GM11168 (cell line): ENCODE measurements around the gene TLK2.

Source experiments
- in situ Hi-C: fragments of 300-500 bp; cut with MboI; formaldehyde crosslinking; loops from one replicate; pipeline ENCODE4 v1.12.0; 2022; ENCODE audit warnings: low sequenced_read_pairs; ENCODE audit not compliant: unreplicated experiment

The TLK2 gene

DNA sequence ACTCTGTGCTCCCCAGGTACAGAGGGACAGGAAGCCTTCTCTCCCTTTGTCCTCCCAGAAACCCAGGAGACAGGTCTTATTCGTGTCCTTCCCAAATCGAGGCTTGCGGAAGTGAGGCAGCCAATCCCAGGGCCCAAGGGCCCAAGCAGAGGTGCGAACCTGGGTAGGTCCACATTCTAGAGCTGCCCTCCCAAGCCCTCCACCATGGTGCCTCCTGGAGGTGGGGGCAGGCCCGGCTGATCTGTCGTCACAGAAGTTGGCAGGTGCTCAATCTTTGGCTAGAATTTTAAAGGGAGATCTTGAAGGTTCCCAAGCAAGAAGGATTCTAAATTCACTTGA lies 170.3 kb downstream of the TLK2 start:
- in situ Hi-C loops = no loop called here

DNA sequence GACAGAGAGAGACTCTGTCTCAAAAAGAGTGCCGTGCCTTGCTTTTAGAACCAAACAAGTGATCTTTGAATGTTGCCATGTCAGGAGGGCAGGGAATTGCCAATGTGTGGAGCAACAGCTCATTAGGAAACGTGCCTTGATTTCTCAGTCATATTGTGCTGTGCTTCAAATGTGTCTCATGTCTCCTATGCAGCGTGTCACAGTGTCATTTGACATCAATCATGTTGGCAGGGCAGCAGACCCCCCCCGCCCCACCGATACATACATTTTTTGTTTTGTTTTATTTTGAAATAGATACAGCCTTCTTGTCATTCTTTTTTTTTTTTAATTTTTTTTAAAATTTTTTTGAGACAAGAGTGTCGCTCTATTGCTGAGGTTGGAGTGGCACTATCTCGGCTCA lies 170.9 kb downstream of the TLK2 start:
- in situ Hi-C loops = no loop called here

DNA sequence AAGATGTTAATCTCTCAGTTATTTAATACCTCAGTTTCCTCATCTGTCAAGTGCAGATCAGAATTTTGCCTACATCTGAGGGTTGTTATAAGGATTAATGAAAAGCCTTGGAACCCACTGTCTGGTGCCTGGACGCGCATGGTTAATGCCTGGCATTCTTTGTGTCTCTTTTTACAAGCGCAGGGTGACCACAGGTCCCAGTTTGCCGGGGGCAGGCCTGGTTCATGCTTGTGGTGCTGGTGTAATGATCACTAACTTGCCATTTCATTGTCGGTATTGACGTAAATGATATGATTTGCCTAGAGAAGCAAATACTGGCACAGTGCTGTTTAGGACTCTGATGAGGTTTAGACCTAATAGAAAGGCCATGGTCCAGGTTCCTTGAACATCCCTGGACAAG lies 172.0 kb downstream of the TLK2 start:
- in situ Hi-C loops = no loop called here

DNA sequence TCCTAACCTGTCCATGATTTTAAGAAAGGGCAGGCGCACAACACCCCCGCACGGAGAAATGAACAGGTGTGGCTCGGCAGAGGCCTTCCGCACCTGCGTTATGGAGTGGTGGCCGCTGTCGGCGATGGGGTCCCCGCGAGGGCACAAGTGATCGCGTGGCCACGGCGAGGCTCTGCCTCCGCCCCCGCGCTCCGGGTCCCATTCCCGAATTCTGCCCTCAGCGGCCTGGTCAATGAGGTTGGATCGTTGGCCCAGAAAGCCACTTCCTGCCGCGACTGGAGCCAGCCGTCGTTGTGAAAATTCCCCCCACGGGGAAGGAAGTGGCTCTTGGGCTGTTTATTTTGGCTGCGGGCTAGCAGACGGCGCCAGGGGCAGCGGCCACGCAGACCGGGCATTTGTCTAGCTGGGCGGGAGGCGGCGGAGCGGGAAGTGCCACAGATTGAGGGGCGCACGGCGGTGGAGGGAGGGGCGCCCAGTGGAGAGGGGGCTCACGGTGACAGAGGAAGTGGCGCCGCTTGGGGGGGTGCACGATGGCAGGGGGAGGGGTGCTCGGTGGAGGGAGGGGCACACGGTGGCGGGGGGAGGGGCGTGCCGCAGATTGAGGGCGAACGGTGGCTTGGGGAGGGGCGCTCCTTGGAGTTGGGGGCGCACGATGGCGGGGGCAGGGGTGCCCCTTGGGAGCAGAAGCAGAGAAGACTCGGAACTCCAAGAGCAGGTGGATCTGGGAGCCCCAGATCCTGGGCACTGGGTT lies 173.8 kb downstream of the TLK2 start:
- in situ Hi-C loops = no loop called here

DNA sequence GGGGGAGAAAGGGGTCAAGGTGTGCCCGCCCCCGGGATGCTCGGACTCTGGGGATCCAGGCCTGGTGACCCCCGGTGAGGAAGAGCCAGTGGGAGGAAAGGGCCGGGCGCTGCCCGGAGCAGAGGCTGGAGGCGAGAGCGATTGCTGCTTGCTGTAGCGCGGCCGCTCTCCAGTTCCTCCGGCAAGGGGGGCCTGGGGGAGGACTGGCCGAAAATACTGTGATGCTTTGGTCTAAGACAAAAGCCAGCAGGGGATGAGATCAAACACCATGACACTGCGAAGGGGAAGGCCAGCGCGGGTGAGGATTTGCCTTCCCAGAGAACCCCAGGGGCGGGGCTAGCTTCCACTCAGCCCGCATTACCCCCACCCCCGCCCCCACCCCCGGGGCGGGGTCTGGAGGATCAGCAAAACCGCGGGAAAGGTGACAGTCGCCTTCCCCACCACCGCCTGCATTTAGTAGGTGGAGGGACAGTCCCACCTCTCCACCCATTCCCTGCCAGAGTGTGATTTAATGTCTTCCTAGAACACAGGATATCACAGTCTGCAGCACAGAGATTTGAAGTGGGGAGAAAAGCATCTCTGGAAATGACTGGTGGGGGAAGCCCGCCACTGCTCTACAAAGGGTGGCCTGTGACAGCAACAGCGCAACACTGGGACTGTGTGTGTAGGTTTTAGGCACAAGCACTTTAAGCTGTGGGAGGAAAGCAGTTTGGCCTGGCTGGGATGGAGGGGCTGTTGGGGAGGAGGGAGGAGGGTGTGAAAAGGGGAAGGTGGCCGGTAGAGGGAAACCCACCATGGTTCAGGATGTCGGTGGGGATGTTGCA lies 174.6 kb downstream of the TLK2 start:
- in situ Hi-C loops = no loop called here

DNA sequence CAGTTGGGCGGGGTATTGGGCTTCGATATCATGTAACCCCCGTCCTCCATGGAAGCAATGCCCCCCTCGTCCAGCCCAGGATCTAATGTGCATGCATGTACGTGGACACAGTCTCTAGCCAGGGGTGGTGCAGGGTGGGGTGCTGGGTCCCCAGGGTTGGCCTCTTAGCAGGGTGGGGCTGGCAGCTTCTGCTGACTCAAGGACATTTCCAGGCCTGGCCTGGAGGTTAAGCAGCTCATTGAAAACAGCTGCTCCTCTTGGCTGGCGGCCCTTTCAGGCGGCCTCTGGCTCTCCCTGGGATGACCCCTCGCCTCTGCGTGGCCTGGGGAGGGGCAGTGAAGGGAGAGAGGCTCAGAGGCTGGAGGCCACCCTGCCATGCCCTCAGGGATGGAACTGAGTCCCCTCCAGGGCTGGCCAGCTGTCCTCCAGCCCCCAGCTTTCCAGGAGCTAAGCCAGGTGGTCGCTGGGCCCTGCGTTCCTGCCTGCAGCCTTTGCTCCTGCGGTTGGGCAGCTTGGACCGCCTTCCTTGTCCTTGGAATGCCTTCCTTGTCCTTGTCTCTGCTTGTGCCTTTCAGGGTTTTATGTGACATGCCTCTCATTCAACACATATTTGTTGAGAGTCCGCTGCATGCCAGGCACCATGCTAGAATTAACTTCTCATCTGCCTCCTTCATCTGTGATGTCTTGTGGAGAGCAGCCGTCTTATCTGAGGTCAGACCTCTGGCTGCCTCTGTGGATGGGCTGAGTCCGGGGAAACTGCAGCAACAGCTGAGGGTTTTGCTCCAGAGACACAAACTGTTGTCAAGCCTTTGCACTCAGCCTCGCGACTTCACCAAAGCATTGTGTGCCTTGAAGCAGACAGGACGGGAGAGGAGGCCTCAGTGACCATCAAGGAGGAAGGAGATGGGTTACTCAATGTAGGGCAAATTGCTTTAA lies 175.5 kb downstream of the TLK2 start:
- in situ Hi-C loops = no loop called here

DNA sequence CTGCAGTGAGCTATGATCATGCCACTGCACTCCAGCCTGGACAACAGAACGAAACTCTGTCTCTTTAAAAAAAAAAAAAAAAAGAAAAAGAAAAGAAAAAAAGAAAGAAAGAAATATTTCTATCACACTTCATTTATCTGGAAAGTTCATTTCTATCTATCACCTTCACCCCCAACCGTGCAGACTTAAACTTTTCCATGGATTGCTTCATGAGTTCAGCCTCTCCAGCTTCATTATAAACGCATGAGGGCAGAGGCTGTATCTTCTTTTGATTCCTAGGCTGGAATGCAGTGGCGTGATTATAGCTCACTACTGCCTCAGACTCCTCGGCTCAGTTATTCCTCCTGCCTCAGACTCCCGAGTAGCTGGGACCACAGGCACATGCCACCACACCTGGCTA lies 177.0 kb downstream of the TLK2 start:
- in situ Hi-C loops = no loop called here

DNA sequence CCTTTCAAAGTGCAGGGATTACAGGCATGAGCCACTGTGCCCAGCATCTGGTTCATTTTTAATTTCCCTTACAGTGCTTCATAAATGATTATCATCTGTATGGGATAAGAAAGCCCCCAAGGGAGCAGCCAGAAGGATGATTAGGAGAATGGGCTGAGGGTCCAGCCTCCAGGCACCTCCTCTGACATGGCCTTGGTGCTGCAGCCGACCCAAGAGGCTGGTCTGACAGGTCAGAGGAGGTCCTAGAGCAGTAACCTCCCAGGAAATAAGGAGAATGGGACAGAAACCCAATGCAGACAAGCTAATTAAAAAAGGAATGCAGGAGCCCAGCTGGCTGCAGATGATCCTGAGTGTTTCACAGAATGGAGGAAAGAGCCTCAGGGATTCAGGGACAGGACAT lies 177.8 kb downstream of the TLK2 start:
- in situ Hi-C loops = no loop called here

DNA sequence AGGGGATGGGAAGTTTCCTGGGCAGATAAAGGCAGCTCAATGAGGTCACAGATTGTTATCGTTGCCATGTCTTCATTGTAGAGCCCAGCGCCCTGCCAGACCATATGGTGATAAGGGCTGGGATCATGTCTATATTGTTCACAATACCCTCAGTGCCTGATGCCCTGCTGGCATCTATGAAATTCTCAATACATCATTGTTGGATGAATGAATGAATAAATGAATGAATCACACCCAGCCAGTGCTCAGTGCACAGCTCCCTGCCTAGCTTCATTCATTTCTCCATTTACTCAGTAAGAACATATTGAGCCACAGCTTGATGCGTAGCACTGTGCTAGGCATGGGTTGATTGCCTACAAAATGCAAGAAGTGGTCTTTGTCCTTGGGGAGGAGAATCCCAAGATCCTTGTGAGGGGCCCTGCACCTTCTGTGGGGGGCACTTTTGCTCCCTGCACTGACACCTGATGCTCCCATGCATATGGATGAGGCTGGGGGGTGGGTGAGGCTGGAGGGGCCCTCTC lies 178.6 kb downstream of the TLK2 start:
- in situ Hi-C loops = no loop called here

DNA sequence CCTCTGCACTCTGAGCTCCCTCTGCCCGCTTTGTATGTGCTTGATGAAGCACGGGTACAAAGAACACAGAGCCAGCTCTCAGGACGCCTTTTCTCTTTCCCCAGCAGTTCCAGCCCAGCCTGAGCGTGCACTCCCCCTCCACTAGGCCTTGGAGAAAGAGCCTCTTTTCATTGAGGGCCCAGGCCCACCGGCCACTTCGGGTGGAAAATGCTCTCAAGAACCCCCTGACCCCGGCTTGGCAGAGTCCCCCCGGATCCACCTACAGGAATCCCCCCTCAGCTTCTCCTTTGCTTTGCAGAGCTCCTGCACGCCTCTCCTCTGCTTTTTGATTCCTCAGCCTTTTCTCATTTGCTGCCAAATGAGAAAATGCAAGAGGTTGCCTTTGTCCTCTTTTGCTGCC lies 179.1 kb downstream of the TLK2 start:
- in situ Hi-C loops = no loop called here

DNA sequence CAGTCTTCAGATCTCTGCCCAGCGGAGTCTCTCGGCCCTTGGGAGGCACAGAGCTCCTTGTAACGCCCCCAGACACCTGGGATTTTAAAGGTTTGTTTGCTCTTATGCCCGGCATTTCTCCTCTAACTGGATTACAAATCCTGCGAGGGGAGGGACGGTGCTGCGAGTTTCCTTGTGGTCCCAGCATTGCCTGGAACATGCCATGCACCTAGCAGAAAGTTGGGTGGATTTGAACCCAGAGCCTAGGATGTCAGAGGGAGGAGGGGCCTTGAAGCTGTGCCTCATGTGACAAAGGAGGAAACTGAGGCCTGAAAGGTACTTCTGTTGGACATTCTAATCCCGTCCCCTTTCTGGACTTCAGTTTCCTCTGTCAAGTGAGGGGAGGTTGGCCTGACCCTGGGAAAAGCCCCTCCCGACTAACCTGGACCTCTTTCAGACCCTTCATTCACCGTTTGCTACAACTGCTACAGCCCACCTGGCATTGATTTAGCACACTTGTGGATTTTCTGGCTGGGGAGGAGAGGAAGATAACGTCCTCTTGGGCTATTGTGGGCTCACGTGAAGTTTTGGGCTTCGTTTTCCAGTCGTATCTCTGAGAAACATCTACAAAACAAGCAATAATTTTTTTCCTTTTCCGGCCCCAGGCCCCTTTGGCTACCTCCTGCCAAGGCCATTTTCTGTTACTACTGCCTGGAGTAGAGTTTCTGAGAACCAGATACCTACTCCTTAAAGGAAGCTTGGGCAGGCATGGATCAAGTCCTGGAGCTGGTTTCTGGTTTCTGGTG lies 179.7 kb downstream of the TLK2 start:
- in situ Hi-C loops = no loop called here

DNA sequence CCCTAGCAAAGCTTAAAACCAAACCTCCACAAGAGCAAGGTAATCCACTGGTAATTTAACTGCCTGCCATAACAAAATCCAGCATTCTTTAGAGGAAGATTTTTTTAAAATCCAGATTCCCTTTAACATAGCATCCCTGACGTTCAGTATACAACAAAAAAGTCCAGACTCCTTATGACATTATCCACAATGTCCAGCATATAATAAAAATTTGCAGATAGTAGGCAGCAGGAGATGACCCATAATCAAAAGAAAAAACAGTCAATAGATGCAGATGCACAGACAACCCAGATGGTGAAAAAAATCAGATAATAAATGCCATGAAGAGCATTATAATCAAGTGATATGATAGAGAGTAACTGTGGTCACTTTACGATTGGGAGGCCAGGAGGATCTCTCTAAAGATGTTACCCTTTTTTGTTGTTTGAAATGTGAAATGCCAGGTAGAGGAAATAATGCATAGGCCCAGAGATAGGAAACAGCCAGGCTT lies 182.0 kb downstream of the TLK2 start:
- in situ Hi-C loops = no loop called here

DNA sequence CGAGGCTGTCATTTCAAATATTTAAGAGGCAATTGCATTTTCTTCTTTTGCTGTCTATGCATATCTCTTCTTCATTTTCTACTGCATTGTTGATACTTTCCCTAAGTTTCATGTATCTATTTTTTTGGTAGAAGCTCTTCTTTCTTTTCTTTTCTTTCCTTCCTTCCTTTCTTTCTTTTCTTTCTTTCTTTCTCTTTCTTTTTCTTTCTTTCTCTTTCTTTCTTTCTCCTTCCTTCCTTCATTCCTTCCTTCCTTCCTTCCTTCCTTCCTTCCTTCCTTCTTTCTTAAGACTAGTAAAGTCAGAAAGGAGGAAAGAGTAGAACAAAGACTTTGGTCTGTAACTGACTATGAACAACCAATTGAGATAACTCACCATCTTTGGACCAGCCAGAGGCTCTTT lies 182.7 kb downstream of the TLK2 start:
- in situ Hi-C loops = no loop called here

DNA sequence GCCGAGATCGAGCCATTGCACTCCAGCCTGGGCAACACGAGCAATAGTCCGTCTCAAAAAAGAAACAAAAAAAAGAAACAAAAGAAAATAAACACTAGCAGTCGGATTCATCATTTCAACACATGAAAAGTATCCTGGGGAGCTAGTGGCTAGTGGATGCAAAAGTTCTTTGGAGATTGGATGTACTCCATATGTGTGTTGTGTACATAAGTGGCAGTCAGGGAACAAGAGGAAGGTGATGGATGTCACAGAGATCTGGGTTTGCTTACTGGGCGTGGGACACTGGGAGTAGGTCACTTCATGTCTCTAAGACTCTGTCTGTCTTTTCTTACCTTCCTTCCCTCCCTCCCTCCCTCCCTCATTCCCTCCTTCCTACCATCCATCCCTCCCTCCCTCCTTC lies 184.2 kb downstream of the TLK2 start:
- in situ Hi-C loops = no loop called here
